ENCODE data around the gene TRIM10. TPM values are rescaled to one million over a fixed set of nuclear protein-coding genes. Genes with fewer than 3 reads are reported as not detected.

The TRIM10 gene
- total and polyA plus RNA-seq, 2 experiments from 2014 or later, result 0.31 TPM; not detected in 1

GRCh38 chr6:30112402-30112994, 48.5 kb downstream of the TRIM10 start (continued):
- TF ChIP-seq EZH2phosphoT487 (IDR thresholded peaks at IDR 0.05; ENCODE audit: unreplicated experiment), result no peak
- TF ChIP-seq ZNF462 (CRISPR knock-in tag; IDR thresholded peaks at IDR 0.05), result no peak
- TF ChIP-seq NANOG (IDR thresholded peaks at IDR 0.05; ENCODE audit: borderline replicate concordance), result no peak

- H3K4me1 ChIP-seq (ENCODE audit: insufficient read depth), result no peaks in the 10 kb centered on the region
- H3K4me2 ChIP-seq, result no peak overlapping the region
- DNase-seq (ENCODE audit: low spot score) (peak; percentile 16), ATAC-seq (peak; percentile 64)
- H3K27ac ChIP-seq (ENCODE audit: low read depth), result no peak overlapping the region
- no peak overlapping the region for H3K27ac Mint-ChIP-seq
- H3K4me3 Mint-ChIP-seq, result no peak overlapping the region
- H3K36me3 Mint-ChIP-seq (ENCODE audit: low read depth), result no peaks in the 10 kb centered on the region
- no peaks in the 10 kb centered on the region for H3K9me3 Mint-ChIP-seq
- H3F3A ChIP-seq (replicated peaks; ENCODE audit: low read depth), result no peaks in the 10 kb centered on the region
- peaks cover 18% of the 10 kb centered on the region for H3K27me3 Mint-ChIP-seq (ENCODE audit: insufficient read depth, low read depth, poor library complexity)
- no peak overlapping the region for H2AFZ ChIP-seq
- no peaks in the 10 kb centered on the region for H3K36me3 ChIP-seq (ENCODE audit: insufficient read depth)
- no peaks in the 10 kb centered on the region for H3K79me2 ChIP-seq (replicated peaks; ENCODE audit: insufficient read depth)
- H3K4me3 ChIP-seq, result no peak overlapping the region
- H3K4me1 Mint-ChIP-seq, result no peaks in the 10 kb centered on the region
- H4K20me1 ChIP-seq (replicated peaks; ENCODE audit: insufficient read depth), result no peaks in the 10 kb centered on the region
- H3K27me3 ChIP-seq (ENCODE audit: insufficient read depth), result peaks cover 56% of the 10 kb centered on the region
- no peaks in the 10 kb centered on the region for H3K9me2 ChIP-seq (ENCODE audit: insufficient read depth)
- TF ChIP-seq ZNF114 (CRISPR knock-in tag; IDR thresholded peaks at IDR 0.05) (no peak), EZH2 (IDR thresholded peaks at IDR 0.05; ENCODE audit: low read depth, unreplicated experiment) (no peak), ZNF462 (CRISPR knock-in tag; IDR thresholded peaks at IDR 0.05) (no peak), CREB1 (CRISPR knock-in tag; IDR thresholded peaks at IDR 0.05; ENCODE audit: low read depth) (no peak), NANOG (IDR thresholded peaks at IDR 0.05; ENCODE audit: borderline replicate concordance) (no peak), ZNF331 (CRISPR knock-in tag; IDR thresholded peaks at IDR 0.05; ENCODE audit: low read depth) (no peak), EZH2phosphoT487 (IDR thresholded peaks at IDR 0.05; ENCODE audit: unreplicated experiment) (no peak), STAT1 (IDR thresholded peaks at IDR 0.05; ENCODE audit: unreplicated experiment) (no peak)
Observed at GRCh38 chr6:30111266-30111856, 49.6 kb downstream of the TRIM10 start.

All from GM23338 (cell line).